HG02852 (cell line): Measurements from ENCODE around the gene PARN.
"Not testable (repeated sequence)": the region's sequence is repeated elsewhere in the genome, so short reads cannot be mapped to it uniquely, and the experiment has no call there.

Source experiments
- ATAC-seq: cut with Tn5 transposase; IDR thresholded peaks from one replicate; pipeline ENCODE4 v1.9.1; 2021; ENCODE audit warnings: mild to moderate bottlenecking, moderate library complexity; ENCODE audit not compliant: unreplicated experiment

PARN gene

GRCh38 chr16:14405611-14406537, 224.2 kb downstream of the PARN start:
- peak; percentile 92 for ATAC-seq

- not testable (repeated sequence) for ATAC-seq
Observed at GRCh38 chr16:14403001-14403389, 227.1 kb downstream of the PARN start.

GRCh38 chr16:14402114-14403000, 227.7 kb downstream of the PARN start:
- not testable (repeated sequence) for ATAC-seq

DNA sequence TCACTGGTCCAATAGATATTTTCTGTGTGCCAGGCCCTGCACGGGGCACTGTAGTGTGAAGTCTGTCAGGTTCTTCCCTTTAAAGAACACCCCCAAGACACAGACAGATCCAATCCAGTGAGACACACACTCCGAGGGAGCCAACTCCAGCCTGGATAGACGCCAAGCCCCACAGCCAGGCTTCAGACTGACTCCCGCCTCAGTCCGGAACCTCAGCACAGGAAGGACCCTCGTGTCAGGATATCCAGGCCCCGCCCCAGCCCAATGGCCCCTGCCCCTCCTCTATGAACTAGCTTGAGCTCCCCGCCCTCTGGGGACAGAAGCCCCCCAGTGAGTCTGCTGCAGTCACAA, 228.4 kb downstream of the PARN start:
- ATAC-seq: not testable (repeated sequence)

DNA sequence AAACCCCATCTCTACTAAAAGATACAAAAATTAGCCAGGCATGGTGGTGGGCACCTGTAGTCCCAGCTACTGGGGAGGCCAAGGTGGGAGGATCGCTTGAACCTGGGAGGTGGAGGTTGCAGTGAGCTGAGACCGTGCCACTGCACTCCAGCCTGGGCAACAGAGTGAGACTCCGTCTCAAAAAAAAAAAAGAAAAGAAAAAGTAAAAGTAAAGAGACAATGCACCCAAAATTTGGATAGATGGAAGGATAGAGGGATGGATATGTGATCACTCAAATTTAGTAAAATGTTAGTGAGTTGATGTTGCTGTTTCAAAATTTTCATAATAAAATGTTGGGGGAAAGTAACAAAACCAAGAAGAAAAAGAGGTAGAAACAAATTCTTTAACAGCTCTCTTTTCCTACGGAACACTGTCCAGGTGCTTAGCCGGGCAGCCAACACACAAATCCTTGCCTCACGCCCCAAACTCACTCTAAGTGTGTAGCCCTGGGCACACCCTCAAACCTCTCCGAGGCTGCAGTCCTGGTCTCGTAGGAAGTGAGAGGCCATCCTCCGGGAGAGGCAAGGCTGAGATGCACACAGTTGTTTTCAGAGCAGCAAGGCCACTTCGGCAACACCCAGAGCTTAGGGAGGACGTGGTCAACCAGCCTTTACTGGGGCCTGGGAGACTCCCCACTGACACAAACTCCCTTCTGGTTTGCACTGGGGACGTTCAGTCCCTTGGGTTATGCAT, 228.9 kb downstream of the PARN start:
- ATAC-seq: not testable (repeated sequence)

- no peak for ATAC-seq
Observed at GRCh38 chr16:14400285-14400977, 229.6 kb downstream of the PARN start.

DNA sequence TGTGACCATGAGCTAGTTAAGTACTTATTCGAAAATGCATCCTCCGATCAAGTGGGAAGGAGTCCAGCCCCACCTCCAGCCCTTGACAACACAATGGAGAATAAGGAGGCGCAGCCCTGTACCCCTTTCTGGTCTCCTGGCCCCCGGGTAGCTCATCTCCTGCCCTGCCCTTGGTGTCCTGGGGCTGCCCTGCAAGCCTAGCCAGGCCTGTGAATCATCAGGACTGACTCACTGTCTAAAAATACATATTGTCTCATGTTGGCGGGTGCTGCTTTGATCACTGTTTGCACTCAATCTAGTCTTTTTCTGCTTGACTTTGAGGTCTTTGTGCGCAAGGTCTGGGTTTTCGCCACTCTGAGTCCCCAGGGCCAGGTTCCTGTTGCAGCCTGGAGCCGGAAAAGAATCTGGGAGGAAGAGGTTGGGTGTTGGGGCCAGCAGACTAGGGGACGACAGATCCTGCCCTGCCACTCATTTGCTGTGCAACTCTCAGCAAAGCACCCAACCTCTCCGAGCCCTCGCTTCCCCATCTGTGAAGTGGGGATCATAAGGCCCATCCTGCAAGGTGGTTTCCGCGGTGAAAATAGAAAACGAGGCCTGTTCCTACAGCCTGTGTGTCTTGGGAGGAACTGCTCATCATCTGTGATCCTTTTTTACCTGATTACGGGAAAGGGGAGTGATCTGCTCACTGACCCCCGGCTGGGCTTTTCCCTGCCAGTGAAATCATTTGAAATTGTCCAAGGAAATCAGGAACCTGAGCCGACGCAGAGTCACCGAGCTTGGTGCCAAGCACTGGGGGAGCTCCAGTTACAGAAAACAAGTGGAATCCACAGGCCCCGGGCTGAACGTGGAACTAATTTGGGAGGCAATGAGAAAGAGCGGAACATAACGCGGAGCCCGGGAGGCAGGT, 230.4 kb downstream of the PARN start:
- ATAC-seq: peak; percentile 78

DNA sequence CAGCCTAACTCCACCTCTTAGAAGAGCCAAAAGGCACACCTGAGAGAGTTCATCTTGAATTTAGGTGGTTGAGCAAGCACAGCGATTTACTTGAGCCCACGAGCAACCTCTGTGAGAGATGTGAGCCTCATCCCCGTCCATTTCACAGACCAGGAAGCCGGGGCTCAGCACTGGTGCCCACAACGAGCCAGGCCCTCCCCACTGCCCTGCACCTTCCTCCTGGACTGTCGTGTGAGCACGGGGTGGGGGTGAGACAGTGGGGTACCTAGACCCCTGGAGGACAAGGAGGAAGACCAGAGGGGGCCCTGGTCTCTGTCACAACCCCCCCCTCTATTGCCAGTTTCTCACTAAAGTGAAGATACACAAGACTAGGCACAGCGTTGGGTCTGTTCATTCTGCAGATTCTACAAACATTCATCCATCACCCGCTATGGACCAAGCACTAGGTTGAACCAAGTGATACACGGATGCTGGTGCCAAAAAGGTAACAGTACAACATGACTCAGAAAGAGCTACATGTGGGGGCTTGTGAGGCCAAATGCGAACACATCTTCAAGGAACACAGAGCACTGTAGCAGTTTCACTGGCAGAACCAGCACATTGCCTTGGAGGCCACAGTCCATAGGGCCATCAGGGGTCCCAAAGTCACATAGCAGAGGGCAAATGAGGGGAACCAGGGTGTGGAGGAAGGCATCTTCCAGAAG, 231.9 kb downstream of the PARN start:
- ATAC-seq: no peak

- ATAC-seq: not testable (repeated sequence)
Observed at GRCh38 chr16:14395710-14396304, 234.3 kb downstream of the PARN start.

- no peak for ATAC-seq
Observed at GRCh38 chr16:14394834-14395233, 235.2 kb downstream of the PARN start.

DNA sequence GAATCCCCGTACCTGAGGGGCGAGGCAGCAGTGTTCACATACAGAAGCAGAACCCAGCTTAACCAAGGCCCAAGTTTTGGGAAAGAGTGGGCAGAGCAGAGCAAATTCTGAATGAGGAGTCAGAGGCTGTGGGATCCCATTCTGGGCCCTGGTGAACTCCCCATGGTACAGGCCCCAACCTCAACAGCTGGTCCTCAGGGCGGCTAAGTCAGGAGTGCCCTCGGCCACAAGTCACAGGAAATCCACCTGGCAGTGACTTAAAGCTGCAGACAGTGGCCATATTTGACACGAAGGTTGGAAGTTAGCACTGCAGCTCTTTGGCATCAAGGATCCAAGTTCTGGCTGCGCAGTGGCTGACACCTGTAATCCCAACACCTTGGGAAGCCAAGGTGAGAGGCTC, 237.1 kb downstream of the PARN start:
- no peak for ATAC-seq

- no peak for ATAC-seq
Observed at GRCh38 chr16:14389359-14389758, 240.7 kb downstream of the PARN start.

DNA sequence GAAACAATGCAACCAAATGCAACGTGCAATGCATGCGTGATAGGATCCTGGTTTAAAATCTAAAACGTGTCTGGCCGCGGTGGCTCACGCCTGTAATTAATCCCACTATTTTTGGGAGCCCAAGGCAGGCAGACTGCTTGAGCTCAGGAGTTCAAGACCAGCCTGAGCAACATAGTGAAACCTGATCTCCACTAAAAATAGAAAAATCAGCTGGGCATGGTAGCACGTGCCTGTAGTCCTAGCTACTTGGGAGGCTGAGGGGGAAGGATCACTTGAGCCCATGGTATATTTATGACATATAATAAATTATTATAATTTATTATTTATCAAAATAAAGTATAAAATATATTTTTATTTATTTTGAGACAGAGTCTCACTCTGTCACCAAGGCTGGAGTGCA, 241.8 kb downstream of the PARN start:
- ATAC-seq: no peak

GRCh38 chr16:14386115-14386514, 243.9 kb downstream of the PARN start:
- no peak for ATAC-seq
